Type B pancreatic cell (in vitro differentiated cells): ENCODE data around the gene CCDC81. TPM values are rescaled to one million over a fixed set of nuclear protein-coding genes. Genes with fewer than 3 reads are reported as not detected.

Experiments
- DNase-seq: peaks from one replicate; pipeline ENCODE4 v3.0.0; 2021; ENCODE audit warnings: mixed read lengths; ENCODE audit not compliant: unreplicated experiment; ENCODE audit errors: extremely low spot score
- H3K27ac Mint-ChIP-seq: 2 replicates; pipeline ENCODE4 v1.8.0; 2021; ENCODE audit warnings: mild to moderate bottlenecking, mixed read lengths
- H3K27me3 Mint-ChIP-seq: 2 replicates; pipeline ENCODE4 v1.8.0; 2021; ENCODE audit warnings: mixed read lengths
- H3K36me3 Mint-ChIP-seq: 2 replicates; pipeline ENCODE4 v1.8.0; 2021; ENCODE audit warnings: mixed read lengths
- H3K4me1 Mint-ChIP-seq: one replicate; pipeline ENCODE4 v1.8.0; 2021; ENCODE audit warnings: mixed read lengths; ENCODE audit not compliant: unreplicated experiment
- H3K4me3 Mint-ChIP-seq: 2 replicates; pipeline ENCODE4 v1.8.0; 2021; ENCODE audit warnings: mild to moderate bottlenecking, mixed read lengths
- H3K9me3 Mint-ChIP-seq: 2 replicates; pipeline ENCODE4 v1.8.0; 2021; ENCODE audit warnings: mixed read lengths
- total RNA-seq: library from RNA; stranded (reverse); gene quantifications from 2 replicates; pipeline ENCODE4 v1.2.1, GENCODE V29; 2021; ENCODE audit warnings: low replicate concordance
- TF ChIP-seq, protein P1 (sequence below): fragments of 200-600 bp; sonication (generic); conservative IDR thresholded peaks from 2 replicates; pipeline ENCODE4 v1.5.0; 2021; ENCODE audit warnings: antibody characterized with exemption, mild to moderate bottlenecking

The CCDC81 gene
- total RNA-seq, 1 donor from 2014 or later = 3.2 TPM

DNA sequence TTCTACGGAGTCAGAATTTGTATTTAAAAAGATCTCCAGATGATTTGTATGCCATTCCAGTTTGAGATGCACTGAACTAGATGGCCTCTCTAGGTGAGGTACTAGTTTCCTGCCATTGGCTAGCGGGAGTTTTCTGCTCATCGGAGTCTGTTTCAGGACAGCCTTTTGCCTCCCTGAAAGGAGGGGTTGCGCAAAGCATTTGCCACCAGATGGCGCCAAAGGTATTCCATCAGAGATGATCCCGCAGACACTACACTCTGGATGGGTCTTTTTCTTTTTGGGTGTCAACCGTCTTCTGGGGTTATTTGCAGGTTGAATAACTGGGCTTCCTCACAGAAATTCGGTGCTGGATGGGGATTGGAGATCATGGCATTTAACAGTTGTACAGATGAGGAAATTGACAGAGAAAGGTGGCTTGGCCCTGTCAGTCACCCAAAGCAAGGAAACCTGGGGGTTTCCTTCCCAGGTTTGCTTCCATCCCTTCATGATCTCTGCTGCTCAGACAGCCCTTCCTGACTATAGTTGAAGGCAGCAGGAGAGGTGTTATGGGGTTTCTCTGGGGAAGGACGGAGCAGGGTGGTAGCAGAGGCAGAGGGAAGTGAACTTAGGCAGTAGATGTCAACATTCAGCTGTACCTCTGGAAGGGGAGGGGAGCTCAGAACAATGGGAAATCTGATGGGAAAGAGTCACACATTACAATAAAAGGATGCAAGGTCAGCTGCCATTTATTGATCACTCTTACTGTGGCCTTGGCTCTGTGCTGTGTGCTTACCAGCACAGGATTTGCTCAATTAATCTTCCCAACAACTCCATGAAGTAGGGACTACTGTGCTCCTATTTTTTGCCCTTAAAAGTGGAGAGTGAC lies 81.6 kb downstream of the CCDC81 start:
- TF ChIP-seq, protein P1, sequence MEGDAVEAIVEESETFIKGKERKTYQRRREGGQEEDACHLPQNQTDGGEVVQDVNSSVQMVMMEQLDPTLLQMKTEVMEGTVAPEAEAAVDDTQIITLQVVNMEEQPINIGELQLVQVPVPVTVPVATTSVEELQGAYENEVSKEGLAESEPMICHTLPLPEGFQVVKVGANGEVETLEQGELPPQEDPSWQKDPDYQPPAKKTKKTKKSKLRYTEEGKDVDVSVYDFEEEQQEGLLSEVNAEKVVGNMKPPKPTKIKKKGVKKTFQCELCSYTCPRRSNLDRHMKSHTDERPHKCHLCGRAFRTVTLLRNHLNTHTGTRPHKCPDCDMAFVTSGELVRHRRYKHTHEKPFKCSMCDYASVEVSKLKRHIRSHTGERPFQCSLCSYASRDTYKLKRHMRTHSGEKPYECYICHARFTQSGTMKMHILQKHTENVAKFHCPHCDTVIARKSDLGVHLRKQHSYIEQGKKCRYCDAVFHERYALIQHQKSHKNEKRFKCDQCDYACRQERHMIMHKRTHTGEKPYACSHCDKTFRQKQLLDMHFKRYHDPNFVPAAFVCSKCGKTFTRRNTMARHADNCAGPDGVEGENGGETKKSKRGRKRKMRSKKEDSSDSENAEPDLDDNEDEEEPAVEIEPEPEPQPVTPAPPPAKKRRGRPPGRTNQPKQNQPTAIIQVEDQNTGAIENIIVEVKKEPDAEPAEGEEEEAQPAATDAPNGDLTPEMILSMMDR = peak; percentile 98
- H3K9me3 Mint-ChIP-seq = no peaks in the 10 kb centered on the region
- peaks cover 7% of the 10 kb centered on the region for H3K27me3 Mint-ChIP-seq
- H3K4me3 Mint-ChIP-seq = no peak overlapping the region
- H3K27ac Mint-ChIP-seq = no peak overlapping the region
- H3K36me3 Mint-ChIP-seq = no peaks in the 10 kb centered on the region
- peaks cover 7% of the 10 kb centered on the region for H3K4me1 Mint-ChIP-seq
- peak; percentile 84 for DNase-seq

DNA sequence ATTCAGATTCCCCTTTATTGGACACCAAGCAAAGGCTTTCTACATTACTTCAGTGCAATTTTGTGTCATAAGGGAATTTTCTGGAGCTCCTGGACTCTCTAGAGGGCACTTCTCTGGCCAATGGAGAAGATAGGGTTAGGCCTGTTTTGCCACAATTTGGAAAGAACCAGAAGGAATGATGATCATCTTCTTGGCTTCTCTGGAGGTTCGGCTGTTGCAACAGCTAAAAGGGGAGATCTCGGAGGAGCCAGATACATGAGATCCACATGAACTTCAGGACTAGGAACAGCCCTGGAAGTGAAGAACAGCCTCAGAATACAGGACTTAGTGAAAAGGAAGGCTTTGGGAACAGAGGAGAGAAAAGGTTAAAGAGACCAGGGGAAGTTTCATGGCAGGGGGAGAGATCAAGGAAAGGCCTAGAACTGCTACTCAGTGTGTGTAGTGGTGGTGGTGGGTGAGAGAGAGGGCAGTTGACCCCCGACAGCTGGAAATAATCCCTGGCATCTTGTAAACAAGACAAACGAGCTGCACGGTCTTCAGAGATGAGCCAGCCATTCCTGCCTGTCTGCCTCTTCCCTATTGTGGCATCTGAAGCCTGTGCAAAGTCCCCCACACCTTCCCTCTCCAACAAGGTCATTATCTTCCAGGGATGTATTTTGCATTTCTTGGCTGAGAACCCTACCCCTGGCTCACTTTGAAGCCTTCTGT lies 83.8 kb downstream of the CCDC81 start:
- no peak overlapping the region for H3K27ac Mint-ChIP-seq
- H3K36me3 Mint-ChIP-seq = no peaks in the 10 kb centered on the region
- H3K27me3 Mint-ChIP-seq = peaks cover 10% of the 10 kb centered on the region
- no peak for DNase-seq
- peaks cover 7% of the 10 kb centered on the region for H3K4me1 Mint-ChIP-seq
- H3K4me3 Mint-ChIP-seq = no peak overlapping the region
- TF ChIP-seq, protein P1 = no peak
- H3K9me3 Mint-ChIP-seq = no peaks in the 10 kb centered on the region

DNA sequence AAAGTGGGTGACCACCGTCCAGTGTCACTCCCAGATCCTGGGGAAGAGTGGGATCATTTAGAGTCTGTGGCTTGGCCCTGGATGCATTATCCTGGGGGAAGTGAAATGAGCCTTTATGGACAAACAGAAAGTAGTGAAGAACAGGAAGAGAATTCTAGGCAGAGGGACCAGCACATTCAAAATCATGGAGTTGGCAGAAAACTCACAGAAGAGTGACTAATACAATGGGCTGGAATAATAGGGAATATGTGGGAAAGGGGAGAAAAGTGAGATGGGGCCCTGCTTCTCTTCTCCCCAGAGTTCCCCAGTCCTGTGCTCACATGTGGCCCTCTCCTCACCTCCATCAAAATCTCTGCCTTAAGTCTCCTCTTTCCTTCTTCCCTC lies 84.3 kb downstream of the CCDC81 start:
- Mint-ChIP-seq H3K9me3 (no peaks in the 10 kb centered on the region), H3K4me3 (no peak overlapping the region), H3K4me1 (peaks cover 7% of the 10 kb centered on the region), H3K27me3 (peaks cover 10% of the 10 kb centered on the region), H3K27ac (no peak overlapping the region), H3K36me3 (no peaks in the 10 kb centered on the region)
- no peak for DNase-seq
- TF ChIP-seq, protein P1 = no peak

DNA sequence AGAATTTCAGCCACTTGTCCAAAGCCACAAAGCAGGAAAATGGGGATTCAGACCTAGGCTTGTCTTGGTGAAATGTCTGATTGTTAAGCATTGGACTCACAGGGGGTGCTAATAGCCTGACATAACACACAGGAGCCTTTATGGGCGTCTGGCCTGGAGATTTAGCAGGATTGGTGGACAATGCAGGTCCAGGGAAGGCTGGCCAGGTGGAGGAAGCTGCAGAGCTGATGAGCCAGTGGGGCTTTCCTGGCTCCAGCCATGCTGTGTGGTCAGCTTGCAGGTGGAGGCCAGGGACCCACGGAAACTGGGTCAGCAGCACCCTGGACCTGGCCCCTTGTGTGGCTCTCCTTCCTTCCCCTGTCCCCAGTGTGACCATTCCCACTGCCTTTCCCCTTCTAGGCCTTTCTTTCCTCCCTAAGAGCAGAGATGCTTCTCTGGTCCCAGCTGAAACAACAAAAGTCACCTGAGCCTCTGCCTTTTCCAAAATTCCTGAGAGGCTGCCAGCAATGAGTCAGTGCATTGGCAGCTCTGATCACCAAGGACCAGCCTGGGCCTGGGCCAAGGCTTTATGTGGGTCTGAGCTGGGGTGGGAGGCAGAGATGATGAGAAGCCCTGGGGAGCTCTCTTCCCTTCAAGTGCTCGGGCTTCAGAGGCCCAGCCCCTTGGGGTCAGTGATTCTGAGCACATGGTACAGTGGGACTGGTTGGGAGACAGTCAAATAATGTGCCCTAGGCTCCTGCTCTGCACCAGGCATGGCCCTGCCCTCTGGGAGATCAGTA lies 85.2 kb downstream of the CCDC81 start:
- no peak for DNase-seq
- H3K27ac Mint-ChIP-seq = no peak overlapping the region
- no peaks in the 10 kb centered on the region for H3K9me3 Mint-ChIP-seq
- no peak overlapping the region for H3K4me3 Mint-ChIP-seq
- TF ChIP-seq, protein P1 = no peak
- H3K36me3 Mint-ChIP-seq = peaks cover 2% of the 10 kb centered on the region
- peaks cover 10% of the 10 kb centered on the region for H3K27me3 Mint-ChIP-seq
- peaks cover 7% of the 10 kb centered on the region for H3K4me1 Mint-ChIP-seq

DNA sequence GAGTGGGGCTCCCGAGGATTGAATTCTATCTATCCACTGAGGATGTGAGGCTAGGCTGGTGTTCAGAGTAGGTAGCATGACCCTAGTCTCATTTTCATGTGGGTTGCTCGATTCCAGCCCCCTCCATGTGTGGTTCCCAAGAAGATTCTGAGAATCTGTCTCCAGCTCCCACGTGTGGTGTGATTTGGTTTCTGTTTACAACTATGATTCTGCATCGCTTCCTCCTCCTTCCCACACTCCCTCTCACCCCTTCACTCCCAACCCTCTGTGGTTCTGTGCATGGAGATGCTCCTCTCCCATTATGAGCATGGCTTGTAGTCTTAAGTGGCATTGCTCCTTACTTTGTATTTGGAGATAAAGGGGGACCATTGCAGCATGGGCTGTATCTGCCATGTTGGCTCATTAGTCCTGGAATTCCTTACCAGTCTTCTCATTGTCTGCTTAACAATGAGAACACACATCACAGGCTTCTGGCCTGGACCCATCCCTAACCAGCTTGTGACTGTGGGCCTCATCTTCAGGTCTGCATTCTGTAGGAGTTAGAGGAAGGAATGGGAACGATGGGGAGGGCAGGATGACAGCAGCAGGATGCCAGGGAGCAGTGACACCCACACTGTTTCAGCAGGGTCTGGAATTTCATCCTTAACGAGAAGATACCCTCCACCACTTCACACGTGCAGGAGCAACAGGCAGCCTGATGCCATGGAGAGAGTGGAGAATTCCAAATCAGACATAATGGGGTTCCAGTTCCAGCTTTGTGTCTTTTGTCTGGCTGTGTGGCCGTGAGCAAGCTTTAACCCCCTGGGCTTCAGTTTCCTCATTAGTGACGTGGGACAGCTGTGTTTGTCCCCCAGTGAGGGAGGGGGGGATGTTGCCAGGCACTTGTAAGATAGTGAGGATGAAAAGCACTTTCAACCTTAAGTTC lies 86.0 kb downstream of the CCDC81 start:
- TF ChIP-seq, protein P1 = no peak
- H3K27me3 Mint-ChIP-seq = peaks cover 10% of the 10 kb centered on the region
- no peaks in the 10 kb centered on the region for H3K9me3 Mint-ChIP-seq
- no peak overlapping the region for H3K27ac Mint-ChIP-seq
- peaks cover 7% of the 10 kb centered on the region for H3K4me1 Mint-ChIP-seq
- DNase-seq = no peak
- no peak overlapping the region for H3K4me3 Mint-ChIP-seq
- peaks cover 3% of the 10 kb centered on the region for H3K36me3 Mint-ChIP-seq
